Nucleus accumbens (tissue), 56 donors: ENCODE data around the gene LAD1.

Source experiments
- DNase-seq, 56 donors: peaks; one replicate each; lab custom pipeline; 2025; lab: John Stamatoyannopoulos, UW

LAD1 gene

DNA sequence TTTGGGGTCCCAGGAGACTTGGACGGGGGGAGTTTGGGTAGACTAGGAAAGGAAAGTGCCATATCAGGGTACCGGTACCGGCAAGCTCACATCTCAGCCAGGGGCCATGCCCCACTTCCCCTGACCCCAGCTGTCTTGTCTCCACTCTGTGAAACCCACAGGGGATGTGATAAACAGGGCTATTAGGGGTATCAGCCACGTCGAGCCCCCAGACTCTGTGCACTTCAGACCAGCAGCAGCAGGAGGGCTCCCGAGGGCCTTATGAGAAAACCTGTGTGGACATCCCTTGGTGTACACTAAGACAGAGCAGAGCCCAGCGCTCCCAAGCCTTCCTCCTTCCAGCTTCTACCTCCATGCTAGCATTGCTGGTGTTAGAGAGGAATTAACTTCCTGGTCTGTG lies 68.0 kb downstream of the LAD1 start:
- DNase-seq, result no peak
